GM21723 (cell line): ENCODE results near the gene HIVEP1.
"Not testable (repeated sequence)": the region's sequence is repeated elsewhere in the genome, so short reads cannot be mapped to it uniquely, and the experiment has no call there.

Experiments used
- ATAC-seq: cut with Tn5 transposase; IDR thresholded peaks from one replicate; pipeline ENCODE4 v1.9.1; 2021; ENCODE audit warnings: mild to moderate bottlenecking, moderate library complexity; ENCODE audit not compliant: unreplicated experiment

HIVEP1 gene

GRCh38 chr6:12150812-12151432, 138.8 kb downstream of the HIVEP1 start:
- no peak for ATAC-seq

GRCh38 chr6:12151433-12151820, 139.3 kb downstream of the HIVEP1 start:
- no peak for ATAC-seq

- ATAC-seq, result no peak
Measured at GRCh38 chr6:12152023-12152970, 140.2 kb downstream of the HIVEP1 start.

GRCh38 chr6:12155769-12156168, 143.7 kb downstream of the HIVEP1 start:
- not testable (repeated sequence) for ATAC-seq

- no peak for ATAC-seq
Measured at GRCh38 chr6:12158686-12159415, 146.7 kb downstream of the HIVEP1 start.

GRCh38 chr6:12160326-12160725, 148.2 kb downstream of the HIVEP1 start:
- ATAC-seq, result no peak

GRCh38 chr6:12162213-12162612, 150.1 kb downstream of the HIVEP1 start:
- ATAC-seq, result no peak

GRCh38 chr6:12163149-12163548, 151.0 kb downstream of the HIVEP1 start:
- ATAC-seq, result peak; percentile 68

GRCh38 chr6:12163744-12164507, 151.8 kb downstream of the HIVEP1 start:
- no peak for ATAC-seq

- no peak for ATAC-seq
Measured at GRCh38 chr6:12164508-12164770, 152.3 kb downstream of the HIVEP1 start.

GRCh38 chr6:12165297-12165696, 153.2 kb downstream of the HIVEP1 start:
- ATAC-seq, result no peak

GRCh38 chr6:12165722-12166280, 153.7 kb downstream of the HIVEP1 start:
- ATAC-seq, result no peak

- no peak for ATAC-seq
Measured at GRCh38 chr6:12169377-12169776, 157.3 kb downstream of the HIVEP1 start.

GRCh38 chr6:12170351-12171092, 158.4 kb downstream of the HIVEP1 start:
- ATAC-seq, result no peak

GRCh38 chr6:12171717-12172116, 159.6 kb downstream of the HIVEP1 start:
- ATAC-seq, result no peak

- ATAC-seq, result no peak
Measured at GRCh38 chr6:12172572-12172971, 160.5 kb downstream of the HIVEP1 start.

GRCh38 chr6:12173181-12173580, 161.1 kb downstream of the HIVEP1 start:
- ATAC-seq, result no peak

- ATAC-seq, result no peak
Measured at GRCh38 chr6:12173661-12174060, 161.5 kb downstream of the HIVEP1 start.

GRCh38 chr6:12174878-12175277, 162.8 kb downstream of the HIVEP1 start:
- no peak for ATAC-seq

GRCh38 chr6:12175626-12176025, 163.5 kb downstream of the HIVEP1 start:
- ATAC-seq, result no peak
